Measurements from ENCODE around the gene MYBPC1.

MYBPC1 gene

DNA sequence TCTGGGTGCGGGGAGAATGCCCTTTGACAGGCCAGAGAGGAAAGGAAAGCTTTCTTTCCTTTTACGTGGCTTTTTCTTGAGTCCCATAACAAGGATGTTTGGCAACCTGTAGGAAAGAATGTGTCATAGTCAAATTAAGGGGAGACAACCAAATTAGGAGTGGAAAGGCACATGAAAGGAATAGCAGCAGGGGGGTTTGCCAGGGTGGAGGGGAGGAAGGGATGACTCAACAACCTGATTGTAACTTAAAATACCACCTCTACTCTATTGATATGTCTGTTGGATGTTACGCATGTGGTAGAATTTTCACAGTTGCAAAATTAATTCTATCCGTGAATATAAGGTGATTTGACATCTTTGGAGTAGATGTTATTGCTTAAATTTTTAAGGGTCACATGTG is 28.5 kb upstream of the MYBPC1 start:
- TF ChIP-seq, protein P1, sequence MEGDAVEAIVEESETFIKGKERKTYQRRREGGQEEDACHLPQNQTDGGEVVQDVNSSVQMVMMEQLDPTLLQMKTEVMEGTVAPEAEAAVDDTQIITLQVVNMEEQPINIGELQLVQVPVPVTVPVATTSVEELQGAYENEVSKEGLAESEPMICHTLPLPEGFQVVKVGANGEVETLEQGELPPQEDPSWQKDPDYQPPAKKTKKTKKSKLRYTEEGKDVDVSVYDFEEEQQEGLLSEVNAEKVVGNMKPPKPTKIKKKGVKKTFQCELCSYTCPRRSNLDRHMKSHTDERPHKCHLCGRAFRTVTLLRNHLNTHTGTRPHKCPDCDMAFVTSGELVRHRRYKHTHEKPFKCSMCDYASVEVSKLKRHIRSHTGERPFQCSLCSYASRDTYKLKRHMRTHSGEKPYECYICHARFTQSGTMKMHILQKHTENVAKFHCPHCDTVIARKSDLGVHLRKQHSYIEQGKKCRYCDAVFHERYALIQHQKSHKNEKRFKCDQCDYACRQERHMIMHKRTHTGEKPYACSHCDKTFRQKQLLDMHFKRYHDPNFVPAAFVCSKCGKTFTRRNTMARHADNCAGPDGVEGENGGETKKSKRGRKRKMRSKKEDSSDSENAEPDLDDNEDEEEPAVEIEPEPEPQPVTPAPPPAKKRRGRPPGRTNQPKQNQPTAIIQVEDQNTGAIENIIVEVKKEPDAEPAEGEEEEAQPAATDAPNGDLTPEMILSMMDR (IDR thresholded peaks at IDR 0.05; ENCODE audit: low read depth, low read length, missing control alignments): no peak
- DNase-seq (ENCODE audit: extremely low read depth, low read depth): no peak
- H3K4me3 ChIP-seq (replicated peaks; ENCODE audit: low read depth, low read length): no peak overlapping the region

- TF ChIP-seq, protein P1 (IDR thresholded peaks at IDR 0.05; ENCODE audit: low read depth, low read length, missing control alignments): no peak
- no peak overlapping the region for H3K4me3 ChIP-seq (replicated peaks; ENCODE audit: low read depth, low read length)
- no peak for DNase-seq (ENCODE audit: extremely low read depth, low read depth)
Observed at GRCh38 chr12:101567918-101568317, 26.9 kb upstream of the MYBPC1 start.

GRCh38 chr12:101570047-101570446 is 24.7 kb upstream of the MYBPC1 start:
- no peak overlapping the region for H3K4me3 ChIP-seq (replicated peaks; ENCODE audit: low read depth, low read length)
- peak; percentile 20 for DNase-seq (ENCODE audit: extremely low read depth, low read depth)

DNA sequence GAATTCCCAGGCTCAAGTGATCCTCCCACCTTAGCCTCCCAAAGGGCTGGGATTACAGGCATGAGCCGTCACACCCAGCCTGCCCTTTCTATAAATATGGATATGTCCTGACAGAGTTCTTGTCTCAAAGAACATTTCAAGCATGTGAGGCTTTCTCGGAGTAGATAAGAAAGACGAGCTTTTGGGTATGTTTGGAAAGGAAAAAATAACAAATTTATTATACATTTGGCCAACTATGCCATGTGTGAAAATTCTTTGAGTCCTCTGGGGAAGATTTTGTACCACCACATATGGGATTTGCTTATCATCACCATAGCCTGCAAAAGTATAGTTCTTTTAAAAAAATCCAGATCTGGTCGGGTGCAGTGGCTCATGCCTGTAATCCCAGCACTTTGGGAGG is 23.7 kb upstream of the MYBPC1 start:
- TF ChIP-seq, protein P1 (IDR thresholded peaks at IDR 0.05; ENCODE audit: low read depth, low read length, missing control alignments): no peak
- no peak for DNase-seq (ENCODE audit: extremely low read depth, low read depth)
- no peak overlapping the region for H3K4me3 ChIP-seq (replicated peaks; ENCODE audit: low read depth, low read length)

More at GRCh38 chr12:101570047-101570446, 24.7 kb upstream of the MYBPC1 start:
- TF ChIP-seq, protein P1 (IDR thresholded peaks at IDR 0.05; ENCODE audit: low read depth, low read length, missing control alignments): peak; percentile 14

DNA sequence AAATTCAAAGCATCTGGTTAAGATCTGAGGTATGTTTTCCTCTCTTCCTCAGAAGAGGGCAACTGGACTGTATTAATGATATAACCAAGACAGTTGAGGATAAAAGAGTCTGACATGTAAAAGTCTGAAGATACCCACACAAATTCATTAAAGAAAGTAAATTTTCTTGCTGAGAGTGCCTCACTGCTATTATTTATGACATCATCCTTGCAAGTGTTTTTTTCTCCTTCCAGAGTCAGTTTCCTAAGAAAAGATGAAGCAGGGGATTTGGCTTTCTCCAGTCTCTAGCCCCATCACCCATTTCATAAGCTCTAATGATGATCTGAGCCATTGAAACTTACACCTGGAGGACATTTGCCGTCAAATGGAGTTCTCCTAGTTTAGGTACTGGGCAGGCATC is 21.0 kb upstream of the MYBPC1 start:
- H3K4me3 ChIP-seq (replicated peaks; ENCODE audit: low read depth, low read length): no peak overlapping the region
- DNase-seq (ENCODE audit: extremely low read depth, low read depth): no peak
- TF ChIP-seq, protein P1 (IDR thresholded peaks at IDR 0.05; ENCODE audit: low read depth, low read length, missing control alignments): no peak

GRCh38 chr12:101578417-101578816 is 16.4 kb upstream of the MYBPC1 start:
- DNase-seq (ENCODE audit: extremely low read depth, low read depth): no peak
- H3K4me3 ChIP-seq (replicated peaks; ENCODE audit: low read depth, low read length): no peak overlapping the region
- TF ChIP-seq, protein P1 (IDR thresholded peaks at IDR 0.05; ENCODE audit: low read depth, low read length, missing control alignments): no peak

DNA sequence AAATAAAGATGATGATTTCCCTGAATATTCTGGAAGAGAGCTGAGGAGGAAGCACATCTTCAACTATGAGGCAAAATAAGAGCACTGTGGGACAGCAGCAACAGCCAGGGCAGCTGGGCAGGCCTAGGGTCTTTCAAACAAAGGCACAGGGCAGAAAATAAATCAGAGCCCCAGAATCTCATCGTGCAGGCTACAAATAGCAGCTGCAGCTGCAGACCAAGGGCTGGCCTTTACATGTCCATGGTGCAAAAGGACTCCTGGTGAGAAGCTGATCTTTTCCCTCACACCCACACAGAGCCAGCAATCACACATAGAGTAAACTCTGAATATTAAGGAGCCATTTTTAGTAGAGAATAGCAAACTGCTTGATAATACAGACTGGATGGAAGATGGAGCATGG is 13.6 kb upstream of the MYBPC1 start:
- no peak overlapping the region for H3K4me3 ChIP-seq (replicated peaks; ENCODE audit: low read depth, low read length)
- DNase-seq (ENCODE audit: extremely low read depth, low read depth): no peak
- TF ChIP-seq, protein P1 (IDR thresholded peaks at IDR 0.05; ENCODE audit: low read depth, low read length, missing control alignments): no peak
